Epidermal melanocyte (primary cell): ENCODE measurements around the gene CHRDL2.

Source experiments
- DNase-seq: peaks from one replicate; pipeline ENCODE4 v3.0.0; 2011; ENCODE audit warnings: low spot score; ENCODE audit not compliant: insufficient read length

The CHRDL2 gene

DNA sequence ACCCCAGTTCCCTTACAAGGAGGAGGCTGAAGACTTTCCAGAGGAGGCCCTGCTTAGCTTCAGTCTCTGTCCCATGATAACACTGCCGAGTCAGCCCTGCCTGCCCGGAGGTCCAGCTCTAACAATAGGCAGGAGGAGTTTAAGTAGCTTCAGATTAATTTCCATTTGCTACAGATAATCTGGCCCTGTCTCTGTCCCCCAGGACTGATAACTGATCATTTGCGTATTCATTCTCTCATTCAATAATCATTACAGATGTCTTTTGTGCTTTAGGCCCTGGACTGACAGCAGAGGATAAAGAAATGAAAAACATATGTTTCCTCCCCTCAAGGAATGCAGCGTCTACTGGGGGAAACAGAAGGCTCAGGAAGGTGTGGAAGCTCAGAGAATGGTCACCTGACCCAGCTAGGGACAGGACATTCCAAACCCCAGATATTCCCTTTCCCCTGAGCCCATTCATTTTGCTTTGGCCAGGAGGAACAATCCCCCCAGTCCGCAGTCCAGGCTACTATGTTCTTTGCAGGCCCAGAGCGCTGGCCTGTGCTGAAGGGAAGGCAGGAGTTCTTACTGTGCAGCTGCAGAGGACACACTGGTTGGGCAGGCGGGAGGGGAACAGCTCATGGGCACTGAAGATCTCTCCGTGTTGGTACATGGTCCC lies 20.8 kb downstream of the CHRDL2 start:
- DNase-seq: no peak

DNA sequence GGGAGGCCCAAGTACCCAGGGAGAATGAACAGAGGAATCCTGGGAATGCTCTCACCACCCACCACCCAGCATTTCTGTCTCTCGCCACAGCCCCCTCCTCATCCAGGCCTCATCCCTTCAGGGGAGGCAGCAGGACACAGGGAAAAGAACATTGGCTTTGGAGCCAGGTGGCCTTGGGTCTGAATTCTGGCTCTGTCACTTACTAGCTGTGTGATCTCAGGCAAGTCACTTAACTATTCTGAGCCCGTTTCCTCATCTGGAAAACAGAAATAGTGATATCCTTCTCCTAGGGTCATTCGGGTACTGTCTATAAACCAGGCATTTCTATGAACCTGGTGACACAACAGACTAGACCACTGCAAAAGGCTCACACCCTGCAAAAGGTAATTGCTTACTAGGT lies 22.1 kb downstream of the CHRDL2 start:
- no peak for DNase-seq

DNA sequence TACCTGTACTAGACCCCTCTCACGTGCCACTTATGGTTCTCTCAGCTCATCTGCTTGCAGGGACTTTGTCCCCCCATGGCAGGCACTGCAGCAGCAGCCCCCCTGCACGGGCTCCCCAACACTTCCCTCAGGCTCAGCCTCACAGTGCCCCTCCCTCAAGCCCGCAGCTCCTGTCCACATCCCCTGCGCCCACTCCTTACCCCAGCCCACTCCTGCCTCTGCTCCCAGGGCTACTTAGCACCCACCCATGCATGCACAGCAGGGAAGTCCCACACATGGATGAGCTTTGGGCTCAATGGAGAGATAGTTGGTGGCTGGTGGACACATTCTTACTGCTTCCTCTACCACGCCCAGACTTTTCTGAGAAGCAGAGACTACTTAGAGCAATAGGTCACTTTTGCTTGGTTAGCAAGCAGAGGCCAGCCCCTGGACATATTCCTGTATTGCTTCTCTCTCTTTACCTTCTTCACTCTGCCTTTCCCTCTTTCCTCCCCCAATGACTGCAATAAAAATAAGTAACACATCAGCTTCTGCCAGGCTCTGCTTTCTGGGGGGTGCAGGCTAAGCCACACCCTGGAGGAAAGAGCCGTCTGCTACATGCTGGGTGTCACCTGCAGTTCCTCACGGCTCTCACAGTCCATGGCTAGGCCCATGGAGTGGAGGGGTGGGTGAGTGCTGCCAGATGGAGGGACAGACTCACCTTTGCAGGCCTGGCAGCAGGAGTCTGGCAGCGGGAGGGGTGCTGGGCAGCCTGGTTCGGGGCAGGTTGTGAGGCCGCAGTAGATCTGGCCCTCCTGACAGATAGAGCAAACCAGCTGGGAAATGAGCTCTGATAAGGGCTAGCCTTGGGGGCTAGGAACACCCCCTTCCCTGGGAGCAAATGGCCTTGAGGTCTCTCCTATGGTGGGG lies 23.4 kb downstream of the CHRDL2 start:
- no peak for DNase-seq

DNA sequence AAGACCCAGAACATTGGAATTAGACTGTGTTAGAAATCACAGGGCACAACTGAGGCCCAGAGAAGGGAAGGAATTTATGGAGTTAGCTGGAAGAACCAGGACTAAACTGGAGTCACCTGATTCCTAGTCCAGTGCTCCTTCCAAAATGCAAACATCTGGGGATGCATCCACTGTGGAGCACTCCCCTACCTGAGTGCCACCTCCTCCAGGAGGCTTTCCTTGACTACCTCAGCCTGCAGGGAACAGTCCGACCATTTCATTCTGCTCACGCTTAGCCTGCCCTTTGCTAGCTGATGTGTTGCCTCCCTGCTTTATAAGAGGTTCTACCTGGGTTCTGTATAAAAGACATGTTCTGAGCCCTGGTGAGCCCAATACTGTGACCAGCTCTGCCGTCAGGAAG lies 24.0 kb downstream of the CHRDL2 start:
- no peak for DNase-seq

DNA sequence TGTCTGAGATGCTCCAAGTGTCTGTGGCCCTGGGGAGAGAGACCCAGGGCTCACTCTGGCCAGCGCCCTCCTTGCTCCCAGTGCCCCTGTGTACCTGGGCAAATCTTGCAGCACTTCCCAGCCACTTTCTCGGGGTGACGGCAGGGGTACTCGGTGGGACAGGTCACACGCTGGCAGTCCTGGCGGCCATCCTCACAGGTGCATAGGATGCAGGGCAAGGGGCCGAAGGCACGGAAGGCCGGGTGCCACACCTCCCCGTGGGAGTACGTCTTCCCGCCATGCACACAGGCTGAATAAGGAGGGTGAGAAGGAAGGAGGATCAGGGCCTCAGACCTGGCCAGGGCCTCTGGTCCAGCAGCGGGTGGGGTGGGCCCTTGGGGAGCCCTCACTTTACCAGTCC lies 28.0 kb downstream of the CHRDL2 start:
- no peak for DNase-seq

DNA sequence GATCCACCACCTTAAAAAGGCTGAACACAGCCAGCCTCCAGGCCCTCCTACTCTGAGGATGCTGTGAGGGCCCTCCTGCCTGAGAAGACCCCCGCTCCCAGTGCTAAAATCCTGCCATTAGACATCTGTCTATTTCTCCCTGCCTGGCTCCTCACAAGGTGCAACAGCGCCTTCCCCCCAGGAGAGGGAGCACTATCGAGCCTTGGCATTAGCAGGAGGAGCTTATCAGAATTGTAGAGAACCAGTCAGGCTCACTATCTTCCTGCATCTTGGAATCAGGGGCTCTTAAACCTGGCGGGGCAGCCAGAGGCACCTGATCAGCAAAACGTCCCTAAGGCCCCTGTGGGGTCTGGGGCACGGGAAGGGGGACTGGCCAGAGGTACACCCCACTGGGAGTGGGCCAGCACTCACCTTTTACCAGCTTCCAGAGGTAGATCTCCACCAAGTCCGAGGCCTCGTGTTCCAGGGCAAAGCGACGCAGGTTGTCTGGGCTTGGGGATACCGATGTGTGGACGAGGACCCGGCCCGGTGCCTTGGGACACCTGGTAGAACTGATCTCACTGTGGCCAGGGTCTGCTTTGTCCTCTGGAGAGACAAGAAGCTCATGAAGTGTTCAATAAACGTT lies 28.7 kb downstream of the CHRDL2 start:
- peak; percentile 82 for DNase-seq

DNA sequence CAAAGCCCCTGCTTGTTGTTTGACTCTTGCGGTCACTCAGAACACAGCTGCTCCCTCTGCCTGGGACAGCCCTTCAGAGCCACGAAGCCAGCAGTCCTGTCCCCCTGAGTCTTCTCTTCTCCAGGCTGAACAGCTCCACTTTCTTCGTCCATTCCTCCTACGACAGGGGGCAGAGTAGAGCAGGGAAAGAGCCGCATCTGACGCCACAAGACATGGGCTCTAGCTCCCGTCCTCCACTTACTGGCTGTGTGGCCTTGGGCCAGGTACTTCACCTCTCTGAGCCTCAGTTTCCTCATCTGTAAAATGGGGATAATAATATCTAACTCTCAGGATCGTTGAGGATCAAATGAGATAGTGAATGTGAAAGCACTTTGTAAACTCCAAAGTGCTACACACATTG lies 29.9 kb downstream of the CHRDL2 start:
- no peak for DNase-seq

DNA sequence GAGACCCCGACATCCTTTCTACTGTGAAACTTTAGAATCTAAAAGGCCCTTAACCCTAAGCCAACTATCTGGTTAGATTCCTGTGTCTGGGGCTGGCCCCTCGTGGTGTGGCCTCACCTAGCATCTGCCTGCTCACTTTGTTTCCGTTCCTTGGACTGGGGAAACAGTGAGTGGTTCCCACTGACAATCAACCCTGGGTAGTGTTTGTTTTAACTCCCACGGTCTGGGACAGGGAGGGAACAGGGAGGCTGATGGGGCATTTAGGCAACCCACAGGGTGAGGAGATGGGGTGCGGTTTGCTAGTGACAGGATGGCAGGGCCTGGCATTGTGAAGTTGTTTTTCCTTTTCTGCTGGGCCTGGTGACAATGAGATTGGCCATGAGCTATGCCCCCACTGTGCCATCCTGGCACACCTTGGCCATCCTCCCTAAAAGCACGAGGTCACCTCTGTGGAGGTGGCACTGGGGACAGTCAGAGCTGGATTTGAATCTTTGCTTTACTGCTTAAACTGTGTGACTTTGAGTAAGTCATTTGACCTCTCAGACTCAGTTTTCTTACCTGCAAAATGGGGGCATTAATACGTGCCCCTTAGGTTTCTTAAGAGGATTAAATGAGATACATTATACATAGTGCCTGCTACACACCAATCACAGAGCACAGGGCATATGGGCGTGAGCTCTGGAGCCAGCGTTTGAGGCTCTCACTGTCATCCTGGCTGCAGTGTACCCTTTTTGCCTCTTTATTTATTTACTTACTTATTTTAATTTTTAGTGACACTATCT lies 31.4 kb downstream of the CHRDL2 start:
- DNase-seq: no peak

DNA sequence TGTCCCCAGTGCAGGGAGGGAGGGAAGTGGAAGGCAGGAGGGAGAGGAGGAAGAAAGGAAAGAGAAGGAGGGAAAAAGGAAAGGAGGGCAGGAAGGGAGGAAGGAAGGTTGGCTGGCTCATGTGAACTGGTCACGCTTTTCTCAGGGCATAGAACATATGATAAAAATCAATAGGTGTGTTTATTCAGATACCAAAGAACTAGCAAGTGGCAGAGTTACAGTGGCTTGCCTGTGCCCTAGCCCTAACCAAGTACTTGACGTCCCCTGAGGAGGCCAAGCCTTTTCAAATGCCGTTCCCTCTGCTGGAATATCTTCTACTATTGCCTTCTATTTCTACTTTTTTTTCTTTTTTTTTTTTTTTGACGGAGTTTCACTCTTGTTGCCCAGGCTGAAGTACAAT lies 33.5 kb downstream of the CHRDL2 start:
- DNase-seq: no peak

DNA sequence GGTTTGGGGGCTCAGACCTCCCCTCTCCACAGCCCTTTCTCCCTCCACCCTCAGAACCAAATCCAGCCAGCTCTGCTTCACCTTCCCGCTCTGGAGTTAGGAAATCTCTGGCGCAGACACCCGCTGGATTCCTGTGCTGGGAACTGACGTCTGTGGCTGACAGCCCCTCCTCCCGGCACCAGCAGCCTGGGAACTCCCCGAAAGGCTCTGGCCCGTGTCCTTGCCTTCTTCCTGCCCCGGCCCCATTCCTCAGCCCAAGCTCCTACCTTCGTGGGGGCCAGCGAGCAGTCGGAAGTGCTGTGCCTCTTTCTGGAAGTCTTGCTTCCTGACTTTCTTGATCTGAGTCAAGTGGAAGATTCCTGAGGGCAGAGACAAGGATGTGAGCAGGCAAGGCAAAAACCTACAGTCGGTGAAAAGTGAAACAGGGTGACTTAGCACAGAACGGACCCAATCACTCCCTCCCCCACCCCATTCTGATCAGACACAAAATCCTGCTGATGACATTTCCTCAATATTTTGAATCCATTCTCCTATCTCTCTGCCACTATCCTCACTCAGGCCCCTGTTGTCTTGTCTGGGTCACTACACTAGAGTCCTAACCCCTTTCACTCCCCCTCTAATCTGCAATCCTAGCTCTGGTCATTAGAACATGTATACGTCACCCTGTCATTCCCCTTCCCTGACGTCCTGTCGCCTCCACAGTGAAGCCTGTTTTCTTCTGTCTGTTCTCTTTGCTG lies 34.1 kb downstream of the CHRDL2 start:
- DNase-seq: no peak

DNA sequence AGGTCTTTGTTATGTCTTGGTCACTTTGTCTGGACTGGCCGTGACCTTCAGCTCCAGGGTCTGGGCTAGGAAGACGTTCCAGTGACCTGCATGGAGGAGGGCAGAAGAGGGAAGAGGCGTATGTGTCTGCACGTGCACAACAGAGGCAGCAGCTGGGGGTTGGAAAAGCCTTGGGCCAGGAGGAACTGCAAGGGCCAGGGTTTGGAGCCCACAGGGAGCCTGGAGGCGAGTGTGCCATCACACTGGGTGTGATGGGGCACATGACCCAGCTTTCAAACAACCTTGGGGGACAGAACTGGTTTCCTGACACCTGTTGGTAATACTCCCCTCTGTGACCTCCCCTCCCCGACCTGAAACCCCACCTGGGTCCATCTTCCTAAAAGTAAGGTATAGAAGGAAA lies 34.7 kb downstream of the CHRDL2 start:
- no peak for DNase-seq

DNA sequence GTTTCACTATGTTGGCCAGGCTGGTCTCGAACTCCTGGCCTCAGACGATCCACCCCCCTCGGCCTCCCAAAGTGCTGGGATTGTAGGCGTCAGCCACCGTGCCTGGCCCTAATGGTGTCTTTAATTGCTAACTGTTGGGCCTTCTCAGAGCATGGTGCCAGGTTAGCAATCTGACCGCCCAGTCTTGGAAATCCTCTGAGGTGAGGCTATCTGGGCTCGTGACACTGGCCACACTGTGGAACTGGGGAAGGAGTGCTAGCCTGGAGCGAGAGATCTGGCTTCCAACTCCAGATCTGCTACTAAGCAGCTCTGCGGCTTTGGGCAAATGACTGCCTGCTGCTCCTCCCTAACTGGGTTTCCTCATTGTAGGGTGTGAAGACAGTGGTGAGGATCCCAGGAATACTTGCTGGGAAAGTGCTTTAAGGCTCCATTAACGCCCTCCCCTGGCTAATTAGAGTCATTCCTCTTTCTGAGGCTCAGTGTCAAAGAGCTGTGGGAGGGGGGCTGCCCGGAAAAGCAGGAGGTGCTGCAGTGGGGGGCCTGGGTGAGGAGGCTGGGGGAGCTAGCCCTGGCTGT lies 35.4 kb downstream of the CHRDL2 start:
- DNase-seq: no peak

DNA sequence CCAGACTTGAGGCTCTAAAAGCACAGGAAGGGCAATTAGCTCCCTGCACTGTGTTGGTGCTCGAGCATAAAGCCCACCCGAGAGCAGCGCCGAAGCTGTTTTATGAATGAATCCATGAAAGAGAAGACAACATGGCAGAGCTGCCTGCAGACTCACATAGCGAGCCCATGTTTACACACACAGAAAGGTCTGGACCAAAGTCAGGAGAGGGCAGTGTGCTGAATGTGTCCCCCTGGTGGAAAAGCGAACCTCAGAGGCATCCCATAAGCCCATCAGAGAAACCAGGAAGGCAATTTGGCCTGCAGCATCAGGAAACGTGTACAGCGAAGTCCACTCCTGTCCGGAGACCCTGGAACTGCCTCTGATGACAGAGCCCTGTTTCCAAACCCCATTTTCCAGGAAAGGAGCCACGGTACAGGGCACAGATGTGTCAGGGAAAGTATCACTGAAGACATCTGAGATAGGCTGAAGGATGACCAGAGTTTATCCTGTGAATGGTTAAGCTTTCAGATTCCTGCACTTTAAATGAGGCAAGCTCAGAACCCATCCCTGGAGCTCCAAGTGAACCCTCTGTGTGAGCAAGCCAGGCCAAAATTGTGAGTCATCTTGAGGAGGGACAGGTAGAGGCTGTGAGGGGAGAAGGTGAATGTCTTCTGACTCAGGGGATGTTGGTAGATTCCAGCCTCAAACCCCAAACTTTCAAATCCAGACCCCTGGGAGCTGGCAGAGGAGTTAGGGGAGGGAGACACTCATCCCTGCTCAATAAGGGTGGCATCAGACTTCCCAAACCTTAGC lies 36.9 kb downstream of the CHRDL2 start:
- DNase-seq: no peak

DNA sequence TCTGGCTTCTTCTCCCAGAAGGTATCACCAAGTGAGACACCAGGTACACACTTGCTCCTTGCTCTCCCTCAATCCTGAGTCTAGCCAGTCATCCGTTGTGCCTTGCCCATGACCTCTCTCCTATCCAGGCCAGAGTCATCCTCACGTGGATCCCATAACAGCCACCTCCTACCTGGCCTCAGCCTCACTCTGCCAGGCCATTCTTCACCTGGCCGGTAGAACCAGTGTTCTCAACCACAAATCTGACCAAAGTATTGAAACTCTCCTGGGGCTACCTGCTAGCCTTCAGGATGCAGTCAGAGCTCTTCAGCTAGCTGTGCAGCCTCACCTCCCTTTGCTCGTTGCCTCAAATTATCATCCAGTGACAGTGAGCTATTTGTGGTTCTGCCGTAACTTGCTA lies 37.7 kb downstream of the CHRDL2 start:
- no peak for DNase-seq

DNA sequence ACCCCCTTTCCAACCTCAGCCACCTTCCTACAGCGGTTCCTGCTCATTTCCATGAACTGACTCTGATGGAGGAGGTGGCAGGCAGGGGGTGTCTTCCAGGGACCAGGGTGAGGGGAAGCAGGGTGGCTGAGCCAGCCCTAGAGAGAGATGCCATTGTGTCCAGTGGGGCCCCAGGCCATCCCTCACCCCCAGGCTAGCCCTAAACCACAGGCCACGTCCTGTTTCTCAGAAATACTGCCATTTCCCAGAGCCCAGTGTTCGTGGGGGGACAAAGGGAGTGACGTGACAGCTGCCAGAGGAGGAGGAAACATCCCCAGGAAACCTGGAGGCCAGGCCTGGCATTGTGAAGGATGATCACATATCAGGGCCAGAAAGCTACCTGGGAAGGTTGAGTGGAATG lies 39.5 kb downstream of the CHRDL2 start:
- DNase-seq: no peak

DNA sequence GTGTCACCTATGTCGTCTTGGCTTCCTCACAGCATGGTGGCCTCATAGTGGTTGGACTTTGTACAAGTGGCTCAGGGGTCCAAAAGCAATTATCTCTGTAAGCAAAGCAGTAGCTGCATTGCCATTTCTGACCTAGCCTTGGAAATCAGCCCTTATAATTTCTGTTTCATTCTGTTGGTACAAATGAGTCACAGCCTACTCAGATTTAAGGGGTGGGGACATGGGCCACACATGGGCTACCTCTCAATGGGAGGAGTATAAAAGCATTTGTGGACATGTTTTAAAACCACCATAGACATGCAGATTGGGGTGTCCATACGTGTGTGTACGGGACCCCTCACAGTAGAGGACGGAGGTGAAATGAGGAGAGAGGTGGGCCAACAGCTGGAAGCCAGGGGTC lies 41.6 kb downstream of the CHRDL2 start:
- no peak for DNase-seq

DNA sequence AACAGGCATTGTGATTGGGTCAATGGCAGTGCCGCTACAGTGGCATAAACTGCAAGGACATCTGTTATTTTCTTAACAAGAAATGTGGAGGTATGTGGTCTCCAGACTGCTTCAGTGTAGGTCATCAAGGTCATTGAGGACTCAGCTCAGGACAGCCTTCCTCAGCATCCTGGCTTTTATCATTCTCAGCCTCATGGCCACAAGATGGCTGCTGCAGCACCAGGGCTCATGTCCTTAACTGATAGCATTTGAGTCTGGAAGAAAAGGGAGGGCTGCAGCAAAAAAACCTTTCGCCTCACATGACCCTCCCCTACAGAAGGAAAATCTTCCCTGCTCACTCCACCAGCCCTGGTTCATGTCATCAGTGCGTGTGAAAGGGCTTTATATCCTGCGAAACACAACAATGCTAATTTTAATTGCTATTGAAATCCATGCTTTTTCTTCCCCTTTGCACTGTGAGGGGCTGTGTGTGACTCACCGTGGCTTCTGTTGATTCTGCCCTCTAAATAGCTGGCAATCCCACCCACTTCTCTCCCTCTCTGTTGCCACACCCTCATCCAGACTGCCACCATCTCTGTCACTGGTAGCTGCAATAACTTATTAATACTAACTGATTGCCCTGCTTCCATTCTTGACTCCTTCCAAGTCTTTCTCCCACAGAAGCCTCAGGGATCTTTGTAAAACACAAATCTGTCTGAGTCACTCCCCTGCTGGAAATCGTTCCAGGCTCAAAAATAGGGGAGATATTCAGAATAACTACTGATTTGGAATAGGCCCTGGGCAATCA lies 43.8 kb downstream of the CHRDL2 start:
- no peak for DNase-seq

DNA sequence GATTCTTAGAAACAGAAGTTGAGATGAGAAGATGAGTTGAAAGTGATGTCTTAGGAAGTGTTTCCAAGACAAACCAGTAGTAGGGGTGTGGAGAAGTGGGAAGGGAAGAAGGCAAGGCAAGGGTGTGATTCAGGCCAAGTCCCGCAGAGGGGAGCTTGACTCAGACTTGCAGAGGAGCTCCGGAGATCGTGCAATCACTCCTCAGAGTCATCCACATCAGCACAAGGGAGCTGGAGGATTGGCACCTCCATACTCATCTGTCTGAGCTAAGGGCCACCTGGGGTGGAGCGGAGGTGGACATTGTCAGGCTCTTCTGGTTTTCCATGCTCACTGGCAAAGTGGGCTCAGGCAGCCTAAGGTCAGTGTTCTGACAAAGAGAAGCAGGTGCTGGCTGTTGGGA lies 44.4 kb downstream of the CHRDL2 start:
- DNase-seq: no peak

DNA sequence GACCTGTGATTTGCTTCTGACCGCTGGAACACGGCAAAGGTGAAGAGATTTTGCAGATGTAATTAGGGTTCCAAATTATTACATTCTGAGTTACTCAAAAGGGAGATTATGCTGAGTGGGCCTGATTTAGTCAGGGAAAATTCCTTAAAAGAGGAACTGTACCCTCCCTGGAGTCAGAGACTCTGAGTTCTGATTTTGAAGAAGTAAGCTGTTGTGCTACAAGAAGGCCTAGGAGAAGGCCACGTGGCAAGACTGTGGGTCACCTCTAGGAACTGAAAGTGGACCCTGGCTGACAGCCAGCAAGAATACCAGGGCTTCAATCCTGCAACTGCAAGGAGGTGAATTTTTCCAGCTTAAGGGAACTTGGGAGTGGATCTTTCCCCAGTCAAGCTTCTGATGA lies 45.3 kb downstream of the CHRDL2 start:
- DNase-seq: no peak
